ENCODE data around the gene MED26. TPM values are rescaled to one million over a fixed set of nuclear protein-coding genes. Genes with fewer than 3 reads are reported as not detected.

MED26 gene
- total RNA-seq, 4 donors from 2014 or later, result 4.4 to 12.9 (median 8.4) TPM

- intact Hi-C loops (cut with DNase I), result no loop called here
- H3K27ac ChIP-seq, result no peak overlapping the region
Measured at GRCh38 chr19:16649734-16650133, 21.7 kb upstream of the MED26 start.

GRCh38 chr19:16645140-16645539 lies 17.1 kb upstream of the MED26 start:
- Histone ChIP-seq H3K27ac (no peak overlapping the region), H3K4me3 (replicated peaks in 1 of 3) (no peak overlapping the region), H3K4me1 (no peaks in the 10 kb centered on the region), H3K9me3 (no peaks in the 10 kb centered on the region), H3K36me3 (peaks cover 50 to 54% of the 10 kb centered on the region in 2 donors), H3K27me3 (no peaks in the 10 kb centered on the region)
- DNase-seq, result no peak
- WGBS, 2 donors, result 96 to 98% methylated on average over 6 to 9 of the region's 9 CpGs
- TF ChIP-seq CTCF (IDR thresholded peaks at IDR 0.05) (no peak), POLR2A (IDR thresholded peaks at IDR 0.05) (no peak)
- intact Hi-C loops (cut with DNase I), result no loop called here

More at GRCh38 chr19:16649734-16650133, 21.7 kb upstream of the MED26 start:
- H3K27me3 ChIP-seq, result no peaks in the 10 kb centered on the region
- H3K36me3 ChIP-seq, result peaks cover 52% of the 10 kb centered on the region in 2 donors
- TF ChIP-seq POLR2A (IDR thresholded peaks at IDR 0.05), result no peak
- no peak for TF ChIP-seq CTCF (IDR thresholded peaks at IDR 0.05)
- WGBS, 2 donors, result 61 to 70% methylated on average over 9 of the region's 9 CpGs
- DNase-seq, result peak; percentile 15 to 21
- H3K4me1 ChIP-seq, result no peaks in the 10 kb centered on the region
- no peaks in the 10 kb centered on the region for H3K9me3 ChIP-seq
- H3K4me3 ChIP-seq (replicated peaks in 1 of 3), result no peak overlapping the region

- no peaks in the 10 kb centered on the region for H3K9me3 ChIP-seq
- H3K4me3 ChIP-seq (replicated peaks in 1 of 3), result no peak overlapping the region
- TF ChIP-seq CTCF (IDR thresholded peaks at IDR 0.05) (no peak), POLR2A (IDR thresholded peaks at IDR 0.05) (no peak)
- no peaks in the 10 kb centered on the region for H3K27me3 ChIP-seq
- H3K36me3 ChIP-seq, result peaks cover 45 to 53% of the 10 kb centered on the region in 2 donors
- 98 to 99% methylated on average over 10 of the region's 10 CpGs for WGBS, 2 donors
- no peaks in the 10 kb centered on the region for H3K4me1 ChIP-seq
- no peak overlapping the region for H3K27ac ChIP-seq
- DNase-seq, result no peak
- intact Hi-C loops (cut with DNase I), result no loop called here
Measured at GRCh38 chr19:16641695-16642094, 13.7 kb upstream of the MED26 start.

GRCh38 chr19:16640951-16641350 lies 12.9 kb upstream of the MED26 start:
- no peak for DNase-seq
- Histone ChIP-seq H3K9me3 (no peaks in the 10 kb centered on the region), H3K4me1 (no peaks in the 10 kb centered on the region), H3K27me3 (no peaks in the 10 kb centered on the region), H3K36me3 (peaks cover 38 to 49% of the 10 kb centered on the region in 2 donors), H3K4me3 (replicated peaks in 1 of 3) (no peak overlapping the region), H3K27ac (no peak overlapping the region)
- intact Hi-C loops (cut with DNase I), result no loop called here
- 93 to 98% methylated on average over 1 of the region's 1 CpG for WGBS, 2 donors
- no peak for TF ChIP-seq CTCF (IDR thresholded peaks at IDR 0.05)
- TF ChIP-seq POLR2A (IDR thresholded peaks at IDR 0.05), result no peak

- WGBS, 2 donors, result 94 to 100% methylated on average over 1 of the region's 1 CpG
- H3K4me3 ChIP-seq (replicated peaks in 1 of 3), result no peak overlapping the region
- H3K4me1 ChIP-seq, result no peaks in the 10 kb centered on the region
- TF ChIP-seq CTCF (IDR thresholded peaks at IDR 0.05), result no peak
- no peak for TF ChIP-seq POLR2A (IDR thresholded peaks at IDR 0.05)
- intact Hi-C loops (cut with DNase I), result no loop called here
- peaks cover 17 to 35% of the 10 kb centered on the region in 2 donors for H3K36me3 ChIP-seq
- H3K27me3 ChIP-seq, result no peaks in the 10 kb centered on the region
- H3K9me3 ChIP-seq, result no peaks in the 10 kb centered on the region
- no peak overlapping the region for H3K27ac ChIP-seq
- DNase-seq, result no peak
Measured at GRCh38 chr19:16638666-16639065, 10.7 kb upstream of the MED26 start.
